ENCODE results near the gene PTPRG. TPM values are rescaled to one million over a fixed set of nuclear protein-coding genes. Genes with fewer than 3 reads are reported as not detected.

The PTPRG gene
- total RNA-seq, 1 donor from 2014 or later, result 34.1 TPM

DNA sequence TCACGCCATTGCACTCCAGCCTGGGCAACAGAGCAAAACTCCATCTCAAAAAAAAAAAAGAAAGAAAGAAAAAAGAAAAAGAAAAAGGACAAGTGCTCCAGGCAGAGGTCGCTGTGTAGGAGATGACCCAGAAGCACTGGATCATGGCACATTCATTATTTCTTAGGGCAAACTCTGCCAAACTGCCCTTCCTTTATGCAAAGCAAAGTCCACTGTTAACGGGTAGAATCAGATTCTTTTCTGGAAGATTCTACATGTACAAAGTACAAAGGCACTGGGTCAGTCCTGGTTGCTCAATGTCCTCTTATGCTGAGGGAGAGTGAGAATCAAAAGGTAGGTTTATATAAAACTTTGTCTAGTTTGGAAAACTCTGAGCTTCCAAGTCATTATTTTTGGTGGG, 667.1 kb downstream of the PTPRG start:
- intact Hi-C loops (cut with DNase I), result no loop called here
- no peak for ATAC-seq
- no peak for DNase-seq (ENCODE audit: missing footprints)

DNA sequence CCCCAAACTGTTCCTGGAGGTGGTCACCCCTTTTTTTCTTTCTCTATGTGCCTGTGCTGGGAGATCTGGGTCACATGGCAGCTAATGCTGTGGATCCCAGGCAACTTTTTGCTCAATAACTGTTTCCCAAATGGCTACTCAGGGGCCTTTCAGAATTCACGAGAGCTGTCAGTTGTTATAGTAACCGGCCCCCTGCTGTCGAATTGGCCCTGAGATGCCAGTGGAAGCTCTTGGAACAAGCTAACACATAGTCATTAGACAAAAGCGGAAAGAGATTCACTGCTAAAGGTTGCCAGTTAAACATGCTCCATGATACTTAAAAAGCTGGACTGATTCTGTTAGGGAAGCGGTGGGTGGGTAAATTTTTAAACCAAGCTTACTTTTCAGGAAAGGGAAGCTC, 667.8 kb downstream of the PTPRG start:
- ATAC-seq, result no peak
- intact Hi-C loops (cut with DNase I), result no loop called here
- no peak for DNase-seq (ENCODE audit: missing footprints)

DNA sequence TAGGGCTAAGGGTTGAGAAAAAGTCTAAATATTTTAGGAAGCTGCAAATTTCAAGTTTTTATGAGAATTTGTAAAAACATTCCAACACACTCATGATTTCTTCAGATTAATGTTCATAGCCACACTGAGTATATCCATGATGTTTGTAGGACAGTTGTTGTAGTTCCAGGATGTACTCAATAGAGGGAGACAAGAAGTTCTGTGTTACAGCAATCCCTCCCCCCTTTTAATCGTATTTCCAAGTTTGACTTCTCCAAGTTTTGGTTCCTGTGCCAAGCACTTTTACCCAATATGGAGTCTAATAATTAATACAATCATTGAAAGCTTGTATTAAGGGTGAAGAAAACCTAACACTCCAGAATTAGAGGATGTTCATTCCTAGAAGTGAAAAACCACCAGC, 668.5 kb downstream of the PTPRG start:
- intact Hi-C loops (cut with DNase I), result no loop called here
- no peak for ATAC-seq
- no peak for DNase-seq (ENCODE audit: missing footprints)

DNA sequence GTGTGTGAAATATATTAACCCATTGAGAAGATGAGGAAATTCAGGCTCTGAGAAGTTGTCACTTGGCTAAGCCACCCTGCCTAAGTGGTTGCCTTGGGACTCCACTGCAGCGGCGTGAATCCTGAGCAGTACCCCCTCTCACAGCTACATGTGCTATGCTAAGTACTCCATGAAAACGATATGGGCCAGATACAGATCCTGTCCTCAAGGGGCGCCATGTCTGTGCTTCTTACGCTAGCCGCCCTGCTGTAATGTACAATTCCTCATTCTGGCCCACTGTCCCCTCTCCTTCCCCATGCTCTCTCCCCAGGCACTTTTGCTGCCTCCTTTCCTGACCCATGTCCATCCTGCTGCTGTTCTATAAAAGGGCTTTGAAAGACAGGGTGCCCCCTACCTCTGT, 671.7 kb downstream of the PTPRG start:
- DNase-seq (ENCODE audit: missing footprints) (no peak), ATAC-seq (no peak)
- intact Hi-C loops (cut with DNase I), result no loop called here

DNA sequence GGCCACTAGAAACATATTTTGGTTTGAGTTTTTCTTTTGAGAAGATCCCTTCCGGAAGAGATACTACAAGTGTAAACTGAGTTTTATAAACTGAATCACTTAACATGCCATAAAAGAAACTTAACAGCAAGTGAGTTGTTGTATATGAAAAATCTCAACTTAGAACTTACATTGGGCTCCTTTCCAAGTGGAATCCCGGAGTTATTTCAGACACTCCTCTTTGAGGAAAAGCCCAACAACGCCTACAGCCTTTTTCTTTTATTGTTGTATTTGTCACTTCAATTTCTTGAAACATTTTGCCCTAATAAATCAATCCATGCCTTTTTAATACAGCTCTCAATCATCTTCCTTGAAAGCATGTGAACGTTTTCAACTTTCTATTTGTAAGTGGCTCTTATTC, 674.6 kb downstream of the PTPRG start:
- intact Hi-C loops (cut with DNase I), result no loop called here
- no peak for ATAC-seq
- DNase-seq (ENCODE audit: missing footprints), result no peak

DNA sequence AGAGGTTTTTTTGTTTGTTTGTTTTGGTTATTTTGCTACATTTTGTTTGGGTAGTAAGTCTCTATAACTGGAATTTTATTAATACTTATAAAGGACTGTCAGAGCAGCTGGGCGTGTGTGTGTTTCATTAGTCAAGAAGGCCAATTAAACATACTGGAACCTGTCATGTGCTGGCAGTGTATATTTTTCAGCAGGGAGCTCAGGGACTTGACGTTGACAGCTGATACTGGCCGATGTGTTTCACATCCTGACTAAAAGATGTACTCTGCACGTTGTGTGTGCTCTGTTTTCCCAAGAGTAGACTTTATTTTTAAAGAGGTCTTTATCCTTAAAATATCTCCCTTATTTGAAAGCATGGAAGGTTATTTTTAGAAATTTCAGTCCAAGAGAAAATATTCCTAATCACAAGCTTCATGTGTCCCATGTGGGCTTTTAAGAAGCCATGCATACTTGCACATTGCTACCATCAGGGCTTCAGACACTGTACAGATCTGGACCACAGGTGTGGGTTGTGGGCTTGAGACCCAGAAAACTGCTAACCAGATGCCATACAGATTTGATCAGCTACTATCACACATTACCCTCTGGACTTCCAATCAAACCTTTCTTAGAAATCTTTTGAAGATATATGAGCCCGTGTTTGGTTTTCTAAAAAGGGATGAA, 676.0 kb downstream of the PTPRG start:
- no peak for DNase-seq (ENCODE audit: missing footprints)
- intact Hi-C loops (cut with DNase I), result no loop called here
- peak; percentile 56 for ATAC-seq

DNA sequence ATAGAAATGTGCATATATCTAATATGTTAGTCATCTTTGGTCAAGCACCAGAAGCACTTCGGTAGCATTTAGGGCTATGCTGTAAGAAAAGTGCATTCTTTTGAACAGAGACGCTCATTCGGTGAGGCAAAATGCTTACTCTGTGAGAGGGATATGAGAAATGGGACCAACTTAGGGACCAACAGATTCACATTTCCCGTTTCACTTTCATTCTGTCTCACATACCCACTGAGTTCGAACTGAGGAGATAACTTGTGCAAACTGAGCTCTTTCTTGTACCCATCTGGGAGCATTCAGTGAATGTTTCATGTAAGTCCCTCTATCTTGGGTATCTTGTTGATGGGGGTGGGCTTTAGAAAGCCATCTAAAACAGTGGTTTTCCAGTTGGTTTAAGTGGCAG, 676.6 kb downstream of the PTPRG start:
- intact Hi-C loops (cut with DNase I), result no loop called here
- DNase-seq (ENCODE audit: missing footprints) (no peak), ATAC-seq (no peak)

DNA sequence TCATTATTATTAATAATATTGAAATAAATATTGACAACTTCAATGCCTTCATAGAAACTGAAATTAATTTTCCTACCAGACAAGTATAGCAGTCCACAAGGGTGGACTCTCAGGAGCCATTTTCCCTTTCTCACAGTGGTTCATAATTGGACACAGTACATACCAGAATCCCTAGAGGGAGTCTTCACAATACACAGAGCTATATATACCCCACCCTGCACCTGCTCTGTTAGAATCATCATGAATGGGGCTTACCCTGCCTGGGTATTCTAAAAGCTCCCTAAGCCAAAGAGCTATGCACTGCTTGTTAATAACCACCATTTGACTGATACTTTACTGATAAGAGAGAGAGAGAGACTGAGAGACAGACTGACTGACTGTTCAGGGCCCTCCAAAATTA, 677.1 kb downstream of the PTPRG start:
- no peak for DNase-seq (ENCODE audit: missing footprints)
- ATAC-seq, result no peak
- intact Hi-C loops (cut with DNase I), result no loop called here

DNA sequence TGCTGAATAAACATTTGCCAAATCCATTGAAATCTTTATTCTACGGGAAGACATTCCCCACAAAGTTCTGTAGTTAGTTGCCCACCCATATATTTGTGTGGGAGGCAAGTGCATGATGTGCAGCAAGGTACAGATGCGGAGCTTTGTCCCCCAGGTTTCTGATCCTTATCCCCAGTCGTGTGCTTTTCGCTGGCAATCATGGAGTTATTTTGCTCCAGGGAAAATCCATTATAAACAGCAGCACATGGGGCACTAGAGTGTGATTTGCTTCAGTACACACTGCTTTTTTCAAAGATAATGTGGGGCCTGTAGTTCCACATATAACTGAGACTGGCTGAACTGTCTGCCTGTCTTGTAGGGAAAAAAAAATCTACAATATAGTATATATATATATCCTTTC, 679.9 kb downstream of the PTPRG start:
- no peak for ATAC-seq
- intact Hi-C loops (cut with DNase I), result no loop called here
- DNase-seq (ENCODE audit: missing footprints), result no peak

DNA sequence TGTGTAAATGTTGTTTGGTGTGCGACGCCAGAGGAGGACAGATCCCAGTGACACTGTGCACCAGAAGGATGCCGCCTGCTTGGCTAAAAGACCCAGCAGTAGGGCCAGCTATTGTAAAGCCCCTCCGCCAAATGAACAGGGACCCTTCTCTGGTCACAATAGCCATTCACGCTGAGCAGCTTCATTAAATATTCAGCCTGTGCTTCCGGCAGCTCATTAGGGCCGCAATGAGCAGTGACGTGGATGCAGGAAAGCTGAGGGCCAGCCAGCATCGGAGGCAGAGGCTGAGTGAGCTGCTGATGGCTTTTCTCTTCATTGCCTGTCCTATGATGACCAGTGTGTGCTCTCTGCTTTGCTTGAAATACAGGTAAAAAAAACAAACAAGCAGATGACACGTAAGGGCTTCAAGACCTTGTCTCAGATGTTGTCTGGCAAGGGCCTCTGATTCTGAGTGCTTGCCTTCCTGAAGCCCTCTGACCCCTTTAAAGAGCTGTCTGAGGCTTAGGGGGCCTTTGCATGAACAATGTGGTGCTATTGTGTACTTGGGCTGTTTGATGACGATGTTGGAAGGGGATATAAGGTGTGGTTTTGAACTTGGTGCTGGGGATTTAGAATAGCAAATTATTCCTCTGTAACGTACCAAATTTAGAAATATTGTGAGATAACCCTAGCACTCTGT, 681.6 kb downstream of the PTPRG start:
- intact Hi-C loops (cut with DNase I), result no loop called here
- no peak for ATAC-seq
- no peak for DNase-seq (ENCODE audit: missing footprints)

DNA sequence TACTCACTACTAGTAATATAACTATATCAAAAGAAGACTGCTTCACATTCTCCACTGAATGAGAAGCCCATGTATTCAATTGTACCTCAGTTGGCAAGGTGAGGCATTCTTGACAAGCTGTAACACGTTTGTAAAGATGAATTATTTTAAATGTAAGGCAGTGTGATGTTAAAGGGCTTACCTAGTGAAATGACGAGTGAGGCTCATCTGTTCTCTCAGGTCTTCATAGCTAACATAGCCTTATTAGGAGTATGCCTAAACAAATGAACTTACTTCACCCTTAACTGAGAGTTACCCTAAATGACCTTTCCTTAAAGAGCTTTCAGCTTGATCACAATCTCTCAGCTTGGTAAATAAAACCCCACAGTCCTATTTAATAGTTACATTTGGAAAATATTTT, 684.7 kb downstream of the PTPRG start:
- no peak for DNase-seq (ENCODE audit: missing footprints)
- no peak for ATAC-seq
- intact Hi-C loops (cut with DNase I), result no loop called here

DNA sequence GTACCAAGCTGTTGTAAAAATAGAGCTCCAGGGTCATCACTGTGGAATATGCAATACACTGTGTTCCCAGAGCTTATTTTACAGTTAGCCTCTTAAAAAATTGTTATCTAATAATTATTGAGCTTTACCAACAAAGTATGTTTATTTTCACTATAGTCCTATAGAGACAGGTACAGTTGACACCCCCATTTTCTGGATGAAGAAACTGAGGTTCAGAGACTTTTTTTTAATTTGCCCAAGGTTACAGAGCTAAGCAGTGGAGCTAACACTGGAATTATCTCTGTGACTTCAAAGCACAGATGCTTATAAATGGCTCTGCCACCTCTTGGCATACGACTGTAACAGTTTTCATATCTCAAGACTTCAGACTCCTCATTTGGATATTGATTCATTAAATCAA, 685.6 kb downstream of the PTPRG start:
- ATAC-seq (no peak), DNase-seq (ENCODE audit: missing footprints) (no peak)
- intact Hi-C loops (cut with DNase I), result no loop called here

DNA sequence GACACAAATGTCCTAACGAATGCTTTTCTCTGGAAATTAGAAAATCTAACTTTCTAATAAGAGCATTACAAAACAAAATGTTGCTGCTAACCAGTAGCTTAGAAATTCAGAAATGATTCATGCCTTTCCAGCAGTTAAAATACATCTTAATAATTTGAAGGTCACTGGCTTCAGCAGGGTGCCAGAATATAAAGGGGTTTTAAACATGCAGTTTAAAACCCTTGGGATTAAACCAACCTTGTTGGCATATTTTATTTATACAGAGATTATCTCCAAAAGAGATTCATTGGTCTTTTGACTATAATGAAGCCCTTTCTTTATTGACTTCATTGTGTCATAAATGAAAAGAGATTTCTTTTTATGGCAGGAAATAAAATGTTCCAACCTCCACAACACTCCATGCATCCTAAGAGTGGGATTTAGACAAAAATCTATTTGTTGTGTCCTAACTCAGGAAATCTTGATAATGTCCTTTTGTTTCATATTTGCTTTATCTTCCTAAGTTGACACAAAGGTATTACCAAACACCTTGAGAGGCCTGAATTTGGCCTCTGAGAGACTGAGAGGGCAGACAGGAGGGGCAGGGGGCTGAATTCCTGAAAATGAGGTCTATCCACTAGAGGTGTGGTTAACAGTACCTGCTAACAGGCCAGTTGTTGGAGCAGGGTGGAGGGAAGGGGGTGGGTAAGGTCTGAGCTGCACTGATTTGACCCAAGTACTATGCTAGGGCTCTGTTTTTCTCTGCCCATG, 687.5 kb downstream of the PTPRG start:
- no peak for DNase-seq (ENCODE audit: missing footprints)
- intact Hi-C loops (cut with DNase I), result no loop called here
- ATAC-seq, result peak; percentile 23

DNA sequence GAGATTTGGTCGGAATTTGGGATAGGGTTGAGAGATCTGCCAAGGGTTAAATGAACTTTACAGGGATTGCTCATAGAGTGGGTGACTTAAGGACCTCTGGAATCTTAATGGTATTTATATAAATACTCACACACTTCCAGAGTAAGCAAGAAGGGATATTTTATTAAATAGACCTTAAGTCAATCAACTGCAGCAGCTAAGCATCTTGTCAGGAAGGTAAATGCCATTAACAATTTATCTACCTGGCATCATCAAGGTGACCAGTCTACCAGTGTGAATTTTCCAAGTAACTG, 688.1 kb downstream of the PTPRG start:
- ATAC-seq (no peak), DNase-seq (ENCODE audit: missing footprints) (no peak)
- intact Hi-C loops (cut with DNase I), result no loop called here

DNA sequence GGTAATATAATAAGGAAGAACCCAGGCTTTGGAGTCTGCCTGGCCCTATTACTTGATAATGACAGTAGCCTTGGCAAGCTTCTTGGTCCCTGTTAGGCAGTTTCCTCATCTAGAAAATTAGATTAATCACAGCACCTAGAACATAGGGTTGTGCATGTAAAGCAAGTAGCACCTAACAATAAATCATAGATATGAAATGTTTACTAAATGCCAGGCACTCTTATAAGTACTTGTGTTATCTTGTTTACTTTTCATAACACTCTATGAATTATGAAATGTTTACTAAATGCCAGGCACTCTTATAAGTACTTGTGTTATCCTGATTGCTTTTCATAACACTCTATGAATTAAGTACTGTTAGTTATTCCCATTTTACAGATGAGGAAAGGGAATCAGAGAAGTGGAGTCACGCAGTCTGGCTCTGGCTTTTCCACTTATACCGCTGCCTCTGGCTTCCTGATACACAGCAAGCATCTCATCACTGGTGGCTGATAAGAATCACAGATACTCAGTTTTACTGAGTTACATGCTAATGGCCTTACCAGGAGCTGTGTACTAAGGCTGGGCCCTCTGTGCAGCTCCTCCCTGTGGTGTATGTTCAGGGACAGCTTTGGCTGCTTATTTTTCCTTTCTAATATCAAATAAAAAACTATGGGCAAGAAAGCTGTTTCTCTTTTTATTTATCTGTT, 688.6 kb downstream of the PTPRG start:
- no peak for DNase-seq (ENCODE audit: missing footprints)
- intact Hi-C loops (cut with DNase I), result no loop called here

DNA sequence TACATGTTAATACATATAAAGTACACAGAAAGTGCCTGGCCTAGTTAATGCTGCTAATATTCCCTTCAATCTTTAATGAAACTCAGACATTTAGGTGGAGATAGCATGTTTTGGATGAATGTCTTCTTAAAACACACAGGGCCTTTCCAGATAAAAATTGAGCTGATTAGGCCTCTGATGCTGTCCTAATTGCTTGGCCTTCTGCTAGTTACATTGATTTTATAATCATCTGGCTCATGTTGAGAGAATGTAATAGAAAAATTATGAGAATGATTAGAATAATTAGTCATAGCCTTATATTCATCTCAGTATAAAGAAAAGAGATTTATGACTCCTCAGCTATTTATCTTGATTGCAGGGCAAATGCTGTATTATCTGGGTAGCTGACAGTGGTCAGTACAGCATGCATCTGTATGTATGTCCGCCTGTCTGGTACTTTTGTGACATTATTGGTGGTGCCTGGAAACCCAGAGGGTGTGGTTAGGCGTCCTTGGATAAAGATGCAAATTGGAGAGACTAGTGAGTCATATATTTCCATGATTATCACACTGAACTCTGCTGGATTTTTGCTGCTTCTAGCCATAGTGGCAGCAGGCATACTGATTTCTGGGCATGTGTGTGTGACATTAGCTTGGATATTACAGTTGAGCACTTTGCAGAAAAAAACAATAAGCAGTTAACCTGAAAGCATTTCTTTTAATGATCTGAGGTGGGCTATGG, 691.2 kb downstream of the PTPRG start:
- DNase-seq (ENCODE audit: missing footprints) (no peak), ATAC-seq (no peak)
- intact Hi-C loops (cut with DNase I), result no loop called here

More for the DNA sequence above, 688.6 kb downstream of the PTPRG start:
- ATAC-seq, result no peak

DNA sequence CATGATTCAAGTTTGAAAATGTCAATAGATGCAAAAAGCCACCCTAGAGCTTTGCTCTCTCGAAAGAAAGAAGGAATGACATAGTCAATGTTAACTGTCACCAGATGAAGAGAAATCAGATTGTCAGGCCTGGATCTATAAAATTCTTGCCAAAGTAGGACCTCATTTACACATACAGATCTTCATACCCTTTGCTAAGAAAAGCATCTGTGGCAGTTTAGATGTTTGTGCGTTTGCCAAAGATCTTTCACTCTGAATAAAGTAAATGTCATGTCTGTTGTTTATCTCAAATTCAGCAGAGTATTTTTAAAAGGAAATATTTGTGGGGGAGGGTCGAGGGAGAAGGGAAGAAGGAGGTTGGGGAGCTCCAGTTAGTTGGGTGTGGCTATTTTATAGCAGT, 692.6 kb downstream of the PTPRG start:
- ATAC-seq, result no peak
- no peak for DNase-seq (ENCODE audit: missing footprints)
- intact Hi-C loops (cut with DNase I), result no loop called here

DNA sequence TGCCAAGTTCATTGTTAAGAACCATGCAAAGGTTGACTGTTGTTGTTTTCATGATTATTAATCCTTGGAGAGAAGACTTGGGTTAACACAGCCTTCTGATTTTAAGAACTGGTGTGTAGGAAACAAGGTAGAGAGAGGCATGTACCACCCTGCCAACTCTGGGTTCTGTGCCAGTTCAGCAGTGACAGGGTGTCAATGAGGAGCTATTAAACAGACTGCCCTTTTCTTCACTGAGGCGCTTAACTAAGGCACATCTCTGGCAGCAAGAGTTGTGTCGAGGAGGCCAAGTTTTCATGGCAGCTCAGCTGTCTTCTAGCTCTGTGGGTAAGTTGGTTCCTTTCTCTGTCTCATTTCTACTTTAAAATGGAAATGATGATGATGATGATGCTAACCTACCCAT, 694.4 kb downstream of the PTPRG start:
- intact Hi-C loops (cut with DNase I), result no loop called here
- DNase-seq (ENCODE audit: missing footprints) (no peak), ATAC-seq (peak; percentile 88)

DNA sequence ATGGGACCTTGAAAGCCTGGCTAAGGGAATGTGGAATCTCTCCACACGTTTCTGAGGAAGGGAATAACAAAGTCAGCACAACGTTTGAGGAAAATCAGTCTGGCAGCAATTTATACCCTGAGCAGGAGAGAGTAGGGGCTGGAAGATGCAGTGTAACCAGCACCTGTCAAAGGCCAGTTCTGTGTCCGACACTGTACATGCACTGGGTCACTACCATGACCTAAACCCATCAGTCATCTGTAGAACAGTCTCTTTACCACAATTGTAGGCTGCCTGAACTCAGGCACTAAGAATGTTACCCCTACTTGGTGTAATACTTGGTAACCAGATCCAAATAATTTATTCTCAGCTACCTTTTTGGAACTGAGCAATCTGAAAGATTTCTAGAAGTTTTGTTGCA, 698.6 kb downstream of the PTPRG start:
- no peak for DNase-seq (ENCODE audit: missing footprints)
- no peak for ATAC-seq
- intact Hi-C loops (cut with DNase I), result no loop called here

Measured in Right ventricle myocardium inferior (tissue), 1 donor.